Gastroesophageal sphincter (tissue), 4 donors: Measurements from ENCODE around the gene RAB5IF. TPM values are rescaled to one million over a fixed set of nuclear protein-coding genes. Genes with fewer than 3 reads are reported as not detected.
"Not testable (repeated sequence)": the region's sequence is repeated elsewhere in the genome, so short reads cannot be mapped to it uniquely, and the experiment has no call there.

Source experiments
- ATAC-seq: fragments of 150-250 bp; one replicate; pipeline ENCODE4 v1.9.1; 2016; ENCODE audit warnings: mild to moderate bottlenecking, moderate library complexity
- H3K27ac ChIP-seq, 4 donors: fragments of 200-600 bp; sonication (generic) in 3 of 4; 1 replicate in 3 of 4; 2 replicates in 1 of 4; pipeline ENCODE4 v1.5.1; 2016 to 2019
- H3K27me3 ChIP-seq: fragments of 200-600 bp; sonication (generic); one replicate; pipeline ENCODE4 v1.5.1; 2019
- H3K36me3 ChIP-seq, 2 donors: fragments of 200-600 bp; sonication (generic); one replicate each; pipeline ENCODE4 v1.5.1; 2019; ENCODE audit warnings: control low read depth in 1 of 2
- H3K4me1 ChIP-seq, 3 donors: fragments of 200-600 bp; sonication (generic); 1 replicate in 2 of 3; 2 replicates in 1 of 3; pipeline ENCODE4 v1.5.1; 2016 to 2019; ENCODE audit warnings: control low read depth in 2 of 3
- H3K4me3 ChIP-seq, 2 donors: fragments of 200-600 bp; sonication (generic); one replicate each; pipeline ENCODE4 v1.5.1; 2019; ENCODE audit warnings: mild to moderate bottlenecking in 1 of 2, moderate library complexity in 1 of 2
- H3K9me3 ChIP-seq, 3 donors: fragments of 200-600 bp; sonication (generic); one replicate each; pipeline ENCODE4 v1.5.1; 2017 to 2019; ENCODE audit warnings: control low read depth in 2 of 3
- EP300 ChIP-seq: sonication (generic); formaldehyde crosslinking; IDR thresholded peaks from one replicate; pipeline ENCODE4 v1.6.1; 2017; ENCODE audit warnings: antibody characterized with exemption, mild to moderate bottlenecking
- POLR2A ChIP-seq, 2 donors: fragments of 450-650 bp; IDR thresholded peaks; one replicate each; pipeline ENCODE4 v1.6.1; 2017; ENCODE audit warnings: antibody characterized with exemption in 2 of 2, mild to moderate bottlenecking in 2 of 2, moderate library complexity in 1 of 2
- POLR2AphosphoS5 ChIP-seq: sonication (generic); formaldehyde crosslinking; IDR thresholded peaks from one replicate; pipeline ENCODE4 v1.6.1; 2017; ENCODE audit warnings: antibody characterized with exemption
- WGBS, 2 donors: methylation state at CpG; one replicate each; pipeline ENCODE4 v1.1.5; 2018; ENCODE audit warnings: low coverage in 1 of 2; 5-methylcytosine and 5-hydroxymethylcytosine counted together
- total RNA-seq, 4 donors: library from RNA; depleted of rRNA; stranded (reverse); fragments of >200 nt; gene quantifications; one replicate each; pipeline ENCODE4 v1.1.0, GENCODE V29; 2016
- TF ChIP-seq, protein P1 (sequence below), 4 experiments: fragments of 200-600 bp in 2 of 4; fragments of 450-650 bp in 2 of 4; sonication (generic) in 1 of 4; IDR thresholded peaks; one replicate each; pipeline ENCODE4 v1.5.1; 2017 to 2019; ENCODE audit warnings: antibody characterized with exemption in 4 of 4, mild to moderate bottlenecking in 2 of 4, moderate library complexity in 2 of 4

The RAB5IF gene
- total RNA-seq, 4 donors from 2014 or later = 66.3 to 100 (median 78.9) TPM

DNA sequence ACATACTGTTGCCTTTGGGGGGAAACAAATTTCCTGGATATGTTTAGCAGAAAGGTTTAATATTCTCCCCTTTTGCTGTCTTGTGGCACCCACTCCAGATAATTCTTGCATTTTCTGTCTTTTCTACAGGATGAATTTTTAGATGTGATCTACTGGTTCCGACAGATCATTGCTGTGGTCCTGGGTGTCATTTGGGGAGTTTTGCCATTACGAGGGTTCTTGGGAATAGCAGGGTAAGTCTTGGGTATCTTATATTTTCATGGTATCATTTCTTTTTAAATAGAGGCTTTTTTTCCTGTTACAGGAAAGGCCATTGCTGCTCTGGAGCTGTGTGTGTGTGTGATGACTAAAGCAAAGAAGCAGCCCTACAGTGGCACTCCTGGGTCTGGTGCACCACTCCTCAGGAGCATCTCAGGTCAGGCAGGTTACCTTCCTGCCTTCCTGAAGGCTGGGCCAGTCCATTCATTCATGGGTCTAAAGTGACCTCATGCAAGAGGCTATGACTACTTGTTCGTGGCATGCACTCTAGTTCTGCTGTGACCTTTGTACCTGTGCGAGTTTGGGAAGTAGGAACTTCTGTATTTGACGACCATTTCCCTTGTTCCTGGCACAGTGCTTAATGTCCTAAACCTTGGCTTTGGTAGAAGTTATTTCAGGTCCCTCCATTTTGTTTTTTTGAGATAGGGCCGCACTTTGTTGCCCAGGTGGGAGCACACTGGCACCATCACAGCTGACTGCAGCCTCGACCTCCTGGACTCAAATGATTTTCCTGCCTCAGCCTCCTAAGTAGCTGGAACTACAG lies 2.2 kb downstream of the RAB5IF start:
- ATAC-seq = no peak
- TF ChIP-seq, protein P1, sequence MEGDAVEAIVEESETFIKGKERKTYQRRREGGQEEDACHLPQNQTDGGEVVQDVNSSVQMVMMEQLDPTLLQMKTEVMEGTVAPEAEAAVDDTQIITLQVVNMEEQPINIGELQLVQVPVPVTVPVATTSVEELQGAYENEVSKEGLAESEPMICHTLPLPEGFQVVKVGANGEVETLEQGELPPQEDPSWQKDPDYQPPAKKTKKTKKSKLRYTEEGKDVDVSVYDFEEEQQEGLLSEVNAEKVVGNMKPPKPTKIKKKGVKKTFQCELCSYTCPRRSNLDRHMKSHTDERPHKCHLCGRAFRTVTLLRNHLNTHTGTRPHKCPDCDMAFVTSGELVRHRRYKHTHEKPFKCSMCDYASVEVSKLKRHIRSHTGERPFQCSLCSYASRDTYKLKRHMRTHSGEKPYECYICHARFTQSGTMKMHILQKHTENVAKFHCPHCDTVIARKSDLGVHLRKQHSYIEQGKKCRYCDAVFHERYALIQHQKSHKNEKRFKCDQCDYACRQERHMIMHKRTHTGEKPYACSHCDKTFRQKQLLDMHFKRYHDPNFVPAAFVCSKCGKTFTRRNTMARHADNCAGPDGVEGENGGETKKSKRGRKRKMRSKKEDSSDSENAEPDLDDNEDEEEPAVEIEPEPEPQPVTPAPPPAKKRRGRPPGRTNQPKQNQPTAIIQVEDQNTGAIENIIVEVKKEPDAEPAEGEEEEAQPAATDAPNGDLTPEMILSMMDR (IDR thresholded peaks at IDR 0.05) = no peak
- TF ChIP-seq EP300 (no peak), POLR2A (IDR thresholded peaks at IDR 0.05) (no peak), POLR2AphosphoS5 (no peak)
- Histone ChIP-seq H3K36me3 (peaks cover 0 to 54% of the 10 kb centered on the region in 2 donors), H3K4me3 (no peak overlapping the region), H3K27me3 (no peaks in the 10 kb centered on the region), H3K9me3 (no peaks in the 10 kb centered on the region), H3K4me1 (peaks cover 0 to 31% (median 0%) of the 10 kb centered on the region in 3 donors), H3K27ac (no peak overlapping the region)
- WGBS, 2 donors = 76 to 79% methylated on average over 4 to 7 of the region's 7 CpGs

DNA sequence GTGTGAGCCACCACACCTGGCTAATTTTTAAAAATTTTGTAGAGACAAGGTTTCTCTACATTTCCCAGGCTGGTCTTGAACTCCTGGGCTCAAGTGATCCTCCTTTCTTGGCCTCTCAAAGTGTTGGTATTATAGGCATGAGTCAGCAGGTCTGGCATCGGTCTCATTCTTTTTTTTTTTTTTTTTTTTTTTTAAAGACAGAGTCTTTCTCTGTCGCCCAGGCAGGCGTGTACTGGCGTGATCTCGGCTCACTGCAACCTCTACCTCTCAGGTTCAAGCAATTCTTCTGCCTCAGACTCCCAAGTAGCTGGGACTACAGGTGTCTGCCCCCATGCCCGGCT lies 2.8 kb downstream of the RAB5IF start:
- H3K27me3 ChIP-seq, H3K27ac ChIP-seq, H3K4me3 ChIP-seq, ATAC-seq, H3K9me3 ChIP-seq: not testable (repeated sequence)
- H3K4me1 ChIP-seq = peaks cover 0 to 31% (median 0%) of the 10 kb centered on the region in 3 donors
- WGBS, 2 donors = 74 to 80% methylated on average over 1 to 6 of the region's 6 CpGs
- peaks cover 0 to 59% of the 10 kb centered on the region in 2 donors for H3K36me3 ChIP-seq

DNA sequence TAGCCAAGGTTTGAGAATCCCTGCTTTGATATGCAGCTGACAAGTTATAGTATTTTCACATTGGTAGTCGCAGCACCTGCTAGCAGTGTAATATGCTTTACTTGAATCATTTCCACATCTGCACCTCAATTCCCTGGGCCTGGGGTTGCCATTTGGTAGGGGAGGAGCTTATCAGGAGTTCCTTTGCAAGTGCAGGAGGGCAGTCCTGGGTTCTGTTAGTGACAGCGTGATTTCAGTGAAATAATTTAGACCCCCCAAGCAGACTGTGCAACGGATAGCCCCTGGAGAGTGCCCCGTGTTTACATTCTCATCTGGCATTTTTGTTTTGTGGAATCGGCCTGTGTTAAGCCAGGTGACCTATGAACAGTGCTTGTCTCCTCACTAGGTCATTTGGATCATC lies 6.0 kb downstream of the RAB5IF start:
- Histone ChIP-seq H3K27ac (no peak overlapping the region), H3K4me1 (peaks cover 0 to 16% (median 0%) of the 10 kb centered on the region in 3 donors), H3K36me3 (peaks cover 0 to 82% of the 10 kb centered on the region in 2 donors), H3K9me3 (no peaks in the 10 kb centered on the region), H3K27me3 (no peaks in the 10 kb centered on the region), H3K4me3 (no peak overlapping the region)
- 53 to 55% methylated on average over 3 to 5 of the region's 5 CpGs for WGBS, 2 donors
- TF ChIP-seq EP300 (no peak), POLR2A (IDR thresholded peaks at IDR 0.05) (no peak), POLR2AphosphoS5 (no peak)
- TF ChIP-seq, protein P1 (IDR thresholded peaks at IDR 0.05) = no peak
- no peak for ATAC-seq

DNA sequence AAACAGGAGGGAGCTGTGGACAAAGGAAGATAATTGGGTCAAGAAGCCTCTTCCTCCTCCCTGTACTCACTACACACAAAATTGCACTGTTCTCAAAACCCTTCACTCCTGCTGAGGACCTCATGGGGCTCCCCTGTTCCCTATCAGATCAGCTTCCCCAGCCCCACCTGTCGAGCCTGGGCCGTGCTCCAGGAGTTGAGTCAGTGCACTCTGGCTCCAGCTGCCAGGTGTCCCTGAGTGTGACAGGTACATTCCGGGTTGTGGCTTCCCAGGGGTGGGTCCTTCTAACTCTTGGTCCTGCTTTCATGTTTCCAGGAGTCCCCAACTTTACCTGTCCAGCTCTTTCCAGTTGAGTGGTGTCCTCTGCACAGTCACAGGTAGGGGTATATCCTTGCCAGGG lies 8.4 kb downstream of the RAB5IF start:
- peaks cover 0 to 66% of the 10 kb centered on the region in 2 donors for H3K36me3 ChIP-seq
- ATAC-seq = no peak
- TF ChIP-seq POLR2AphosphoS5 (no peak), EP300 (no peak), POLR2A (IDR thresholded peaks at IDR 0.05) (no peak)
- TF ChIP-seq, protein P1 (IDR thresholded peaks at IDR 0.05) = no peak
- 73% methylated on average over 3 of the region's 3 CpGs; no CpG with 5 or more reads in 1 of the 2 donors for WGBS, 2 donors
- H3K9me3 ChIP-seq = no peaks in the 10 kb centered on the region
- H3K27me3 ChIP-seq = no peaks in the 10 kb centered on the region
- no peak overlapping the region for H3K27ac ChIP-seq
- H3K4me3 ChIP-seq = no peak overlapping the region
- no peaks in the 10 kb centered on the region for H3K4me1 ChIP-seq

DNA sequence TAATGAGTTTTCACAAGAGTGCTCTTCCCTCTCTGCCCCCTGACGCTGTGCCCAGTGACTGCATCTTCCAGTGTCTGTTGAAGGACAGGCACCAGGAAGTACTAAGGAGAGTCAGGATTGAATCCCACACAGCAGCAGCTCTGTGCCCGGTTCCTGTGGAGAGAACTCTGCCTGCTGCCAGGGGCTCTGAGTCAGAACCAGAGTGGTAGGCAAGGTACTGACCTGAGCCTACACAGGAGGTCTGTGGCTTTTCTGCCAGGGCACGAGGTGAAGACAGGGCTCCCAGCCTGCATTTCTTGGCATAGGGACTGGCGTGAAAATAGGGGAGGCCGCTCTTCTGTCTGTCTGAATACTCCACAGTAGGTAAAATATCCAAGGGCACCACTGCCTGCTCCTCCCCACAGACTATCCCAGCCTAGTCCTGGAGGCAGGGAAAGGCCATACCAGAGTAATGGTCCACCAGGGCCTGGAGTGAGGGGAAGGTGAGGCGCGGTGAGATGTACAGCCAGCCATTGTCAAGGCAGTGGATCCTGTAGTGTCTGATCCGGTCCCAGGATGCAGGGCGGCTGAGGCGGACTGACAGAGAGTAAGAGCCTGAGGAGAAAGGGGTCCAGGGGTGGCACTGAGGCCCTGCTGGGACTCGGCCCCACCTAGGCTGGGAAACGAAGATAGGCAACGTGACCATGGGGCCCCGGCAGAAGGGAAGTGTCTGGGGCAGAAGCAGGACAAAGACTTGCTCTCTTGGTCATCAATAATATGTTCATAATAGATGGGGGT lies 9.4 kb downstream of the RAB5IF start:
- H3K36me3 ChIP-seq = peaks cover 0 to 56% of the 10 kb centered on the region in 2 donors
- H3K27me3 ChIP-seq = no peaks in the 10 kb centered on the region
- TF ChIP-seq, protein P1 (IDR thresholded peaks at IDR 0.05) = no peak
- TF ChIP-seq EP300 = no peak
- TF ChIP-seq POLR2AphosphoS5 = no peak
- no peak for TF ChIP-seq POLR2A (IDR thresholded peaks at IDR 0.05)
- no peak overlapping the region for H3K4me3 ChIP-seq
- no peaks in the 10 kb centered on the region for H3K4me1 ChIP-seq
- 59 to 81% methylated on average over 5 to 9 of the region's 14 CpGs for WGBS, 2 donors
- no peak overlapping the region for H3K27ac ChIP-seq
- H3K9me3 ChIP-seq = no peaks in the 10 kb centered on the region
- no peak for ATAC-seq
